HL-60 (cell line): ENCODE results near the gene TMEM266.

Experiments used
- DNase-seq, 2 experiments: peaks; one replicate each; pipeline ENCODE4 v3.0.0-alpha.2; 2010 to 2020; ENCODE audit warnings: low read depth in 1 of 2, low spot score in 1 of 2
- H3K27ac ChIP-seq: fragments of 250-450 bp; sonication (Bioruptor Pico); replicated peaks from 2 replicates; pipeline ENCODE4 v1.5.1; 2020; ENCODE audit warnings: mild to moderate bottlenecking, moderate library complexity
- H3K27me3 ChIP-seq: fragments of 250-450 bp; sonication (Bioruptor Pico); 2 replicates; pipeline ENCODE4 v1.5.1; 2021; ENCODE audit warnings: mild to moderate bottlenecking, moderate library complexity; ENCODE audit not compliant: insufficient read depth, poor library complexity, severe bottlenecking
- H3K4me3 ChIP-seq: replicated peaks from 2 replicates; pipeline ENCODE4 v1.5.1; 2011; ENCODE audit warnings: mild to moderate bottlenecking, control low read depth, low read length; ENCODE audit not compliant: insufficient read depth
- GABPA ChIP-seq: IDR thresholded peaks from 2 replicates; pipeline ENCODE4 v1.6.1; 2012; ENCODE audit warnings: low read depth
- POLR2AphosphoS5 ChIP-seq: IDR thresholded peaks from 2 replicates; pipeline ENCODE4 v1.6.1; 2012; ENCODE audit warnings: low read depth
- SPI1 ChIP-seq: IDR thresholded peaks from 2 replicates; pipeline ENCODE4 v1.6.1; 2012; ENCODE audit warnings: low read depth, mild to moderate bottlenecking, borderline replicate concordance
- TF ChIP-seq, protein P1 (sequence below): IDR thresholded peaks from 2 replicates; pipeline ENCODE4 v1.6.1; 2012; ENCODE audit warnings: low read depth; ENCODE audit not compliant: insufficient replicate concordance
- TF ChIP-seq, protein P2 (sequence below): IDR thresholded peaks from one replicate; pipeline ENCODE4 v1.5.1; 2011; ENCODE audit warnings: low read length, control low read depth, inconsistent platforms; ENCODE audit not compliant: insufficient read depth

TMEM266 gene

DNA sequence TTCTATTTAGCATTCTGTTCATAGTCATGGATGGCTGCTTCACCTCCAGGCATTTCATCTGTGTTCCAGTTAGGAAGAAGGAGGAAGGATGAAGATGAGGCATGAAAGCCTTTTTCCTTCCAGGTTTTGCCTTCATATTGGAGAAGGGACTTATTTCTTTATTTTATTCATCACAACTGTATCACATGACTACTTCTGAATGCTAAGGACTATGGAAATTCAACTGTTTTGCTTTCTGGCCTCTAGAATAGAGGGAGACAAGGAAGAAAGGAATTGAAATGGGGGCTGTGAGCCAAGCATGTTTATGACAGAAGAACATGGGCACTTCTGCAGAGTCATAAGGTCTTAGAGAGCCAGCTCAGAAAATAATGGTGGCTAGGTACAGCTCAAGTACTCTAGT lies 10.4 kb downstream of the TMEM266 start:
- no peak overlapping the region for H3K27ac ChIP-seq
- H3K4me3 ChIP-seq, result no peak overlapping the region
- TF ChIP-seq, protein P1, sequence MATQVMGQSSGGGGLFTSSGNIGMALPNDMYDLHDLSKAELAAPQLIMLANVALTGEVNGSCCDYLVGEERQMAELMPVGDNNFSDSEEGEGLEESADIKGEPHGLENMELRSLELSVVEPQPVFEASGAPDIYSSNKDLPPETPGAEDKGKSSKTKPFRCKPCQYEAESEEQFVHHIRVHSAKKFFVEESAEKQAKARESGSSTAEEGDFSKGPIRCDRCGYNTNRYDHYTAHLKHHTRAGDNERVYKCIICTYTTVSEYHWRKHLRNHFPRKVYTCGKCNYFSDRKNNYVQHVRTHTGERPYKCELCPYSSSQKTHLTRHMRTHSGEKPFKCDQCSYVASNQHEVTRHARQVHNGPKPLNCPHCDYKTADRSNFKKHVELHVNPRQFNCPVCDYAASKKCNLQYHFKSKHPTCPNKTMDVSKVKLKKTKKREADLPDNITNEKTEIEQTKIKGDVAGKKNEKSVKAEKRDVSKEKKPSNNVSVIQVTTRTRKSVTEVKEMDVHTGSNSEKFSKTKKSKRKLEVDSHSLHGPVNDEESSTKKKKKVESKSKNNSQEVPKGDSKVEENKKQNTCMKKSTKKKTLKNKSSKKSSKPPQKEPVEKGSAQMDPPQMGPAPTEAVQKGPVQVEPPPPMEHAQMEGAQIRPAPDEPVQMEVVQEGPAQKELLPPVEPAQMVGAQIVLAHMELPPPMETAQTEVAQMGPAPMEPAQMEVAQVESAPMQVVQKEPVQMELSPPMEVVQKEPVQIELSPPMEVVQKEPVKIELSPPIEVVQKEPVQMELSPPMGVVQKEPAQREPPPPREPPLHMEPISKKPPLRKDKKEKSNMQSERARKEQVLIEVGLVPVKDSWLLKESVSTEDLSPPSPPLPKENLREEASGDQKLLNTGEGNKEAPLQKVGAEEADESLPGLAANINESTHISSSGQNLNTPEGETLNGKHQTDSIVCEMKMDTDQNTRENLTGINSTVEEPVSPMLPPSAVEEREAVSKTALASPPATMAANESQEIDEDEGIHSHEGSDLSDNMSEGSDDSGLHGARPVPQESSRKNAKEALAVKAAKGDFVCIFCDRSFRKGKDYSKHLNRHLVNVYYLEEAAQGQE, result no peak
- TF ChIP-seq GABPA (no peak), POLR2AphosphoS5 (no peak), SPI1 (no peak)
- TF ChIP-seq, protein P2, sequence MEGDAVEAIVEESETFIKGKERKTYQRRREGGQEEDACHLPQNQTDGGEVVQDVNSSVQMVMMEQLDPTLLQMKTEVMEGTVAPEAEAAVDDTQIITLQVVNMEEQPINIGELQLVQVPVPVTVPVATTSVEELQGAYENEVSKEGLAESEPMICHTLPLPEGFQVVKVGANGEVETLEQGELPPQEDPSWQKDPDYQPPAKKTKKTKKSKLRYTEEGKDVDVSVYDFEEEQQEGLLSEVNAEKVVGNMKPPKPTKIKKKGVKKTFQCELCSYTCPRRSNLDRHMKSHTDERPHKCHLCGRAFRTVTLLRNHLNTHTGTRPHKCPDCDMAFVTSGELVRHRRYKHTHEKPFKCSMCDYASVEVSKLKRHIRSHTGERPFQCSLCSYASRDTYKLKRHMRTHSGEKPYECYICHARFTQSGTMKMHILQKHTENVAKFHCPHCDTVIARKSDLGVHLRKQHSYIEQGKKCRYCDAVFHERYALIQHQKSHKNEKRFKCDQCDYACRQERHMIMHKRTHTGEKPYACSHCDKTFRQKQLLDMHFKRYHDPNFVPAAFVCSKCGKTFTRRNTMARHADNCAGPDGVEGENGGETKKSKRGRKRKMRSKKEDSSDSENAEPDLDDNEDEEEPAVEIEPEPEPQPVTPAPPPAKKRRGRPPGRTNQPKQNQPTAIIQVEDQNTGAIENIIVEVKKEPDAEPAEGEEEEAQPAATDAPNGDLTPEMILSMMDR, result no peak
- no peaks in the 10 kb centered on the region for H3K27me3 ChIP-seq
- DNase-seq, result no peak

DNA sequence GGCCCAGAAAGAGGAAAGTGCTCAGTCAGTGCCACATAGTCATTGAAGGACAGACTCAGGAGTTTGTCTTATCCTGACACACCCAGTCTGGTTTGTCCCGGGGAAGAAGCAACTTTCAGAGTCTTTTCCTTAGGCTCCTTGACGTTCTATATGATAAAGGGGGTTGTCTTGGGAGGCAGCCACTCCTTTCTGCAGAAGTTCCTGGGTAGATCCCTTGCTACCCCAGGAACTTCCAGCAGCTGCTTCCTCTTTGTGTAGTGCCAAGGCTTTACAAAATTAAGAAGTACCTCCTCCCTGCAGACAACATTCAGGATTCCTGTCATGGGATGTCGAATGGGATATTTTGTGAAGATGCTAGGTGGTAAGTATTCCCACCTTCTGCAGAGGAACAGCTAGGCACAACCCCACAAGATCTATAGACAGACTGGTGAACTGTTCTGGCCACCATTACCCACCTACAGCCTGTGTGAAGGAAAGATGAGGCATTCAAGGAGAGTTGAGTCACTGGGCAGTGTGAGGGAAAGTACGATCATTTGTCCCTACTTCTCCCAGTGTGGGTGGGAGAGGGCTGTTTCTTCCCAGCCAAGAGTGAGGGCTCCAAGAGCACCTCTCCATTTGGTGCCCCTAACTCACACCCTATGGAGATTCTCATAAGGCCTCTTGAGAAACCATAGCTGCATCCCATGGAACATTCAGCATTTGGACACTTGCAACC lies 11.3 kb downstream of the TMEM266 start:
- TF ChIP-seq GABPA (no peak), SPI1 (no peak), POLR2AphosphoS5 (no peak)
- TF ChIP-seq, protein P1, result no peak
- TF ChIP-seq, protein P2, result no peak
- no peaks in the 10 kb centered on the region for H3K27me3 ChIP-seq
- H3K27ac ChIP-seq, result no peak overlapping the region
- DNase-seq, result no peak
- no peak overlapping the region for H3K4me3 ChIP-seq

DNA sequence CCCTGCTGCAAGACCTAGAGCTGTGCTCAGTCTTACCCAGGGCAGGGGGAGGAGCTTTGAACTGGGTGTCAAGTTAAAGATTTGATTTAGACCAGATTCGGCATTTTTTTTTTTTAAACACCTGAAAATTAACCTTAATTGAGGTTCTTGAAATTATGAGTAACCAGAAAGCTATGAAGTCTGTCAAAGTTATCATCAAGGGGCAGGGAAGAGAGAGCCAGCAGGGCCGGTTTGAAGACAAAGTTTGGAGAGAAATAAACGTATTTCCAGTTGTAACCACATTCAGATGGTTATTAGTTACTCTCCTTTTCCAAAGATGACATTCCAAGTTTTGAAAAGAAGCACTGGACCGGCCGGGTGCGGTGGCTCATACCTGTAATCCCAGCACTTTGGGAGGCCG lies 12.0 kb downstream of the TMEM266 start:
- no peak overlapping the region for H3K27ac ChIP-seq

More for the DNA sequence above, 12.0 kb downstream of the TMEM266 start:
- no peak for TF ChIP-seq SPI1
- TF ChIP-seq POLR2AphosphoS5, result no peak
- TF ChIP-seq, protein P2, result no peak
- TF ChIP-seq, protein P1, result no peak
- TF ChIP-seq GABPA, result no peak
- no peak for DNase-seq
- no peaks in the 10 kb centered on the region for H3K27me3 ChIP-seq
- H3K4me3 ChIP-seq, result no peak overlapping the region
